GM13977 (cell line): ENCODE measurements around the gene PPP2R2B.

Source experiments
- DNase-seq: peaks from one replicate; pipeline ENCODE4 v3.0.0; 2012; ENCODE audit warnings: low spot score
- CTCF ChIP-seq: IDR thresholded peaks from 2 replicates; pipeline ENCODE4 v1.5.1; 2012; ENCODE audit warnings: mild to moderate bottlenecking, control low read depth; ENCODE audit not compliant: insufficient read depth; ENCODE audit errors: extremely low read depth, missing control alignments
- in situ Hi-C: fragments of 300-500 bp; cut with MboI; formaldehyde crosslinking; loops from one replicate; pipeline ENCODE4 v1.12.0; 2022; ENCODE audit warnings: low sequenced_read_pairs, low pct_unique_long_range_greater_than_20kb, mixed read lengths, inconsistent platforms; ENCODE audit not compliant: unreplicated experiment

Gene PPP2R2B

DNA sequence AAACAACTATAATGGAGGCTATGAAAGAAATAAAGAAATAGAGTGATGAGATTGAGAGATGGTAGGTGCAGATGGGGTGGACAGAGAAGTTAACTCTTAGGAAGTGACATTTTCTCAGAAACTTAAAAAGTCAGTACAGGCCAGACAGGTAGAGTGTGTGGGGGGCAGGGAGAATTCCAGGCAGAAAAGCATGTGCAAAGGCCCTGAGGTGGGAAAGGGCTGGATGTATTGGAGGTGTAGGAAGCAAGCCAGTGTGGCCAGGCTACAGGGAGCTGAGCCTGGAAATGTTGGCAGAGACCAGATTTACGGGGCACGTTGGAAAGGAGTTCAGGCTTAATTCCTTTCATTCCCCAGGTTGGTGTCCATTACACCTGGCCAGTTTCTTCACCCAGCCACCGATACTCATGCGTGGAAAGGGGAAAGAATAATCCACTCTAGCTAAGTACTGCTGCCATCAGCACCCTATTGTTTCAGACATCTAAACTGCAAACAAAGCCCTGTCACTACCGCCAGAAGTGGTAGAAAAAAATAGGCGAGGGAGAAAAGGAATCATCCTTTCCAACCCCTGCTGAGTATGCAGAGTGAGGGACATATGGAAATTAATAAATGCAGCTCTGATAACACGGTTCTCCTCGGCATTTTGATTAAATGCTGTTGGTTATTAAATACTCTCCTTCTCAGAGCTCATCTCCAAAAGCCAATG, 245.8 kb downstream of the PPP2R2B start:
- in situ Hi-C loops: no loop called here
- DNase-seq: no peak
- no peak for TF ChIP-seq CTCF

DNA sequence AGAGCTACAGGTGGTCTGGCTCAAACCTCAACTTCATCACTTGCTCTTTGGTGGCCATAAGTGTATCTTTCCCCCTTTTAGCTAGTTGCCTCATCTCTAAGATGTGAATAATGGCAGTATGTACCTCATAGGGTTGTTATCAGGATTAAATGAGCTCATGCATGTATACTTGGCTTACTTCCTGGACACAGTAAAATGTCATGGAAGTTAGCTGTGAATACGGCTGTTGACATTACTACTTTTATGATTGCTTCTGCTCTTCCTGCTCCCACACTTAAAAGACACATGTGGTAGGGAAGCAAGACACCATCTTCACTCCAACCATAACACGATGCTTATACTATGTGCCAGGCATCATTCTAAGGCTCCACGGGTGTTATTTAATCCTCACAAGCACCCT, 248.1 kb downstream of the PPP2R2B start:
- no peak for DNase-seq
- TF ChIP-seq CTCF: no peak
- in situ Hi-C loops: no loop called here

DNA sequence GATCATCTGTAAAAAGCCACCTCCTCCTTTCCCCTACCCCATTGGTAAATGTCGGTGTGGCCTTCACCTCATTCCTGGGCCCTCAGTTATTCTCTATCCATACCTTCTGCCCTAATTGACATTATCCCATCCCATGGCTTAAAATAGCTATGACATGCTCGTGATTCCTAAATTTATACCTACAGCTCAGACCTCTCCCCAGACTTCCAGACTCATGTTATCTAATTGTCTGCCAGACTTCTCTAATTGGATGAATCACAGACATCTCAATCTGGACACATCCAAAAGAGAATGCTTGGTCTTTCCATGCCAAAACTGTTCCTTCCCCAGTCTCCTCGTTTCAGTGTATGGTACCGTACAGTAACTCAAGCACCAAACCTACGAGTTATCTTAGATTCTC, 249.6 kb downstream of the PPP2R2B start:
- no peak for TF ChIP-seq CTCF
- DNase-seq: no peak
- in situ Hi-C loops: no loop called here

- in situ Hi-C loops: no loop called here
- TF ChIP-seq CTCF: no peak
Observed at GRCh38 chr5:146626936-146627335, 251.6 kb downstream of the PPP2R2B start.

DNA sequence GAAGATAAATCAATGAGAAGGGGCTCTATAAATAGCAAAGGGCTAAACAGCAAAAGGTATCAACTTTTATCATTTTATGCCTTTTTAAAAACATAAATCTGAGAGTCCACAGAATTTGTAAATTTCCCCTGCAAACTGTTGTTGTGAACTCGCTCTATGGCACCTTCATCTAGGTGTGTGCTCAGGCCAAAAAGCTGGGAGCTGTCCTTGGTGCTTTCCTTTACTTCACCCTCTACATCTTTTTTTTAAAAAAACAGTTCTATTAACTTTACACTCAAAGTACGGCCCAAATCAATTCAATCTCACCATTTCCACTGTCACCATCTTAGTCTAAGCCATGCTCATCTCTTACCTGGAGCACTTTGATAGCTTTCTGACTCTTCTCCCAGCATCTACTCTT, 254.4 kb downstream of the PPP2R2B start:
- DNase-seq: no peak
- in situ Hi-C loops: no loop called here
- TF ChIP-seq CTCF: no peak

More at GRCh38 chr5:146626936-146627335, 251.6 kb downstream of the PPP2R2B start:
- no peak for DNase-seq

GRCh38 chr5:146623666-146624065, 254.9 kb downstream of the PPP2R2B start:
- TF ChIP-seq CTCF: no peak
- DNase-seq: no peak
- in situ Hi-C loops: no loop called here

DNA sequence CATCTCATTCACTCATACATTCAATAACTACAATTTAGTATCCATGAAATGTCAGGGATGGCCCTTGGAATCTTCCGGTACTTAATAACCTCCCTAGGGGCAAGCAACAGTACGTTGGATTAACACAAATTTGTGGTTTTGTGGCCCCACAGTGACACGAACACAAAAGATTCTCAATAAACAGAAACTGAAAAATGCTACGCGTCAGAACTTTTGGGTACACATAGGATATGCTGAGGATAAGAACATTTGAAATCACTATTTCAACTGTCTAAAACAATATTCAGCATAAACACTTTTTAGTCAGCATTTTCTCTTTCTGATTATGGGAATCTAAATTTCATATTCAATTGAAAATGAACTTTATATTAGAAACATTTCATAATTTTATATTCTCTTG, 255.5 kb downstream of the PPP2R2B start:
- no peak for DNase-seq
- in situ Hi-C loops: no loop called here
- no peak for TF ChIP-seq CTCF
